HL-60 (cell line): Measurements from ENCODE around the gene NFATC4.

Source experiments
- POLR2AphosphoS5 ChIP-seq: IDR thresholded peaks from 2 replicates; pipeline ENCODE4 v1.6.1; 2012; ENCODE audit warnings: low read depth
- TF ChIP-seq, protein P1 (sequence below): IDR thresholded peaks from one replicate; pipeline ENCODE4 v1.5.1; 2011; ENCODE audit warnings: low read length, control low read depth, inconsistent platforms; ENCODE audit not compliant: insufficient read depth

DNA sequence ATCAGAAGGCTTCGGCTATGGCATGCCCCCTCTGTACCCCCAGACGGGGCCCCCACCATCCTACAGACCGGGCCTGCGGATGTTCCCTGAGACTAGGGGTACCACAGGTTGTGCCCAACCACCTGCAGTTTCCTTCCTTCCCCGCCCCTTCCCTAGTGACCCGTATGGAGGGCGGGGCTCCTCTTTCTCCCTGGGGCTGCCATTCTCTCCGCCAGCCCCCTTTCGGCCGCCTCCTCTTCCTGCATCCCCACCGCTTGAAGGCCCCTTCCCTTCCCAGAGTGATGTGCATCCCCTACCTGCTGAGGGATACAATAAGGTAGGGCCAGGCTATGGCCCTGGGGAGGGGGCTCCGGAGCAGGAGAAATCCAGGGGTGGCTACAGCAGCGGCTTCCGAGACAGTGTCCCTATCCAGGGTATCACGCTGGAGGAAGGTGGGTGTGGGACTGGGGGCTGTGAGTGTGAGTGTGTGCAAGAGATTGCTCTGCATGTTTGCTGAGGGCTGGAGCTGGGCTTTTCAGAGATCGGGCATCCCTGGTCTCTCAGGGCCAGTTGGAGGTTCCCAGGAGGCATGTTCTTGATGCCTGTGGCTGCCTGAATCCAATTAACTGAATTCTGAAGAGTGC lies 8.6 kb downstream of the NFATC4 start:
- no peak for TF ChIP-seq POLR2AphosphoS5
- TF ChIP-seq, protein P1, sequence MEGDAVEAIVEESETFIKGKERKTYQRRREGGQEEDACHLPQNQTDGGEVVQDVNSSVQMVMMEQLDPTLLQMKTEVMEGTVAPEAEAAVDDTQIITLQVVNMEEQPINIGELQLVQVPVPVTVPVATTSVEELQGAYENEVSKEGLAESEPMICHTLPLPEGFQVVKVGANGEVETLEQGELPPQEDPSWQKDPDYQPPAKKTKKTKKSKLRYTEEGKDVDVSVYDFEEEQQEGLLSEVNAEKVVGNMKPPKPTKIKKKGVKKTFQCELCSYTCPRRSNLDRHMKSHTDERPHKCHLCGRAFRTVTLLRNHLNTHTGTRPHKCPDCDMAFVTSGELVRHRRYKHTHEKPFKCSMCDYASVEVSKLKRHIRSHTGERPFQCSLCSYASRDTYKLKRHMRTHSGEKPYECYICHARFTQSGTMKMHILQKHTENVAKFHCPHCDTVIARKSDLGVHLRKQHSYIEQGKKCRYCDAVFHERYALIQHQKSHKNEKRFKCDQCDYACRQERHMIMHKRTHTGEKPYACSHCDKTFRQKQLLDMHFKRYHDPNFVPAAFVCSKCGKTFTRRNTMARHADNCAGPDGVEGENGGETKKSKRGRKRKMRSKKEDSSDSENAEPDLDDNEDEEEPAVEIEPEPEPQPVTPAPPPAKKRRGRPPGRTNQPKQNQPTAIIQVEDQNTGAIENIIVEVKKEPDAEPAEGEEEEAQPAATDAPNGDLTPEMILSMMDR: no peak
